Colon (tissue), 2 donors: ENCODE results near the gene WDR59.

Experiments used
- FAIRE-seq: peaks from 2 replicates; lab custom pipeline; 2012; peaks lifted over from hg19 to GRCh38; lab: Jason Lieb, UNC
- donor health status: control.
- donor health status: control.

The WDR59 gene

GRCh38 chr16:74903120-74903519, 81.8 kb downstream of the WDR59 start:
- no peak for FAIRE-seq

- FAIRE-seq = no peak
Measured at GRCh38 chr16:74902161-74902560, 82.8 kb downstream of the WDR59 start.

GRCh38 chr16:74901606-74902005, 83.3 kb downstream of the WDR59 start:
- FAIRE-seq = no peak

- FAIRE-seq = no peak
Measured at GRCh38 chr16:74899816-74900215, 85.1 kb downstream of the WDR59 start.

GRCh38 chr16:74898659-74899058, 86.3 kb downstream of the WDR59 start:
- FAIRE-seq = no peak

- FAIRE-seq = no peak
Measured at GRCh38 chr16:74896389-74897370, 88.2 kb downstream of the WDR59 start.

- no peak for FAIRE-seq
Measured at GRCh38 chr16:74893541-74893940, 91.4 kb downstream of the WDR59 start.

GRCh38 chr16:74892574-74893461, 92.1 kb downstream of the WDR59 start:
- FAIRE-seq = no peak

GRCh38 chr16:74888888-74889287, 96.0 kb downstream of the WDR59 start:
- FAIRE-seq = no peak

- FAIRE-seq = no peak
Measured at GRCh38 chr16:74888232-74888862, 96.6 kb downstream of the WDR59 start.

GRCh38 chr16:74887084-74887483, 97.8 kb downstream of the WDR59 start:
- FAIRE-seq = no peak

- FAIRE-seq = no peak
Measured at GRCh38 chr16:74877706-74878105, 107.2 kb downstream of the WDR59 start.

- FAIRE-seq = no peak
Measured at GRCh38 chr16:74874912-74875546, 109.9 kb downstream of the WDR59 start.

GRCh38 chr16:74874123-74874522, 110.8 kb downstream of the WDR59 start:
- no peak for FAIRE-seq

- no peak for FAIRE-seq
Measured at GRCh38 chr16:74872302-74872701, 112.6 kb downstream of the WDR59 start.

- FAIRE-seq = no peak
Measured at GRCh38 chr16:74871608-74872007, 113.3 kb downstream of the WDR59 start.

GRCh38 chr16:74868501-74868900, 116.4 kb downstream of the WDR59 start:
- FAIRE-seq = no peak

- FAIRE-seq = no peak
Measured at GRCh38 chr16:74868035-74868434, 116.9 kb downstream of the WDR59 start.

GRCh38 chr16:74867281-74867849, 117.6 kb downstream of the WDR59 start:
- no peak for FAIRE-seq

- FAIRE-seq = no peak
Measured at GRCh38 chr16:74865922-74866598, 118.9 kb downstream of the WDR59 start.

GRCh38 chr16:74862743-74863244, 122.1 kb downstream of the WDR59 start:
- FAIRE-seq = no peak
